Measurements from ENCODE around the gene ARID5B. TPM values are rescaled to one million over a fixed set of nuclear protein-coding genes. Genes with fewer than 3 reads are reported as not detected.

ARID5B gene
- total RNA-seq, 1 donor from 2014 or later = 63.7 TPM

Other genes starting within 250 kb of the ARID5B start
- gene CABCOCO1, start 238.8 kb upstream of the ARID5B start, total RNA-seq = 1.0 TPM